Mucosa of descending colon (tissue), 3 donors: ENCODE results near the gene IGFBP4. TPM values are rescaled to one million over a fixed set of nuclear protein-coding genes. Genes with fewer than 3 reads are reported as not detected.

Experiments used
- ATAC-seq: fragments of 200-7000 bp; cut with Tn5 transposase; one replicate; pipeline ENCODE4 v1.9.1; 2020; ENCODE audit warnings: mild to moderate bottlenecking, moderate library complexity
- DNase-seq, 3 donors: peaks; one replicate each; pipeline ENCODE4 v3.0.0-alpha.2; 2020
- H3K36me3 ChIP-seq: fragments of 200-600 bp; one replicate; pipeline ENCODE4 v1.8.0; 2021; ENCODE audit warnings: low read depth, mild to moderate bottlenecking
- H3K4me1 ChIP-seq: fragments of 200-600 bp; one replicate; pipeline ENCODE4 v1.8.0; 2021; ENCODE audit warnings: low read depth, mild to moderate bottlenecking
- H3K4me3 ChIP-seq: fragments of 200-600 bp; one replicate; pipeline ENCODE4 v1.8.0; 2021; ENCODE audit warnings: mild to moderate bottlenecking
- H3K9me3 ChIP-seq: fragments of 200-600 bp; one replicate; pipeline ENCODE4 v1.8.0; 2021; ENCODE audit warnings: mild to moderate bottlenecking
- CTCF ChIP-seq: fragments of 200-600 bp; IDR thresholded peaks from one replicate; pipeline ENCODE4 v1.8.0; 2022; ENCODE audit warnings: antibody characterized with exemption, mild to moderate bottlenecking
- intact Hi-C, 2 donors: fragments of 100-400 bp; cut with DNase I in 1 of 2; cut with micrococcal nuclease in 1 of 2; formaldehyde crosslinking; loops; one replicate each; pipeline versions ENCODE4 v1.11.0 to v1.11.1; 2022; cut with DNase I, micrococcal nuclease
- total RNA-seq, 3 donors: library from RNA; stranded (reverse); fragmentation: NEBNext Ultra II Directional in 2 of 3; extraction: Animal tissue kit (Norgen Biotek cat#: 25700) in 2 of 3; gene quantifications; one replicate each; pipeline versions ENCODE4 v1.2.1 to v1.2.4, GENCODE V29; 2021 to 2023
- donor health status: DM: no; HTN: no; CAD: no; lungs with moderate emphysema.
- donor health status: DM: no; HTN: no; CAD: no.
- donor health status: DM: no; HTN: yes; CAD: no.

IGFBP4 gene
- total RNA-seq, 3 donors from 2014 or later = 215 to 459 (median 244) TPM

GRCh38 chr17:40500190-40500589 is 56.9 kb downstream of the IGFBP4 start:
- Histone ChIP-seq H3K4me3 (no peak overlapping the region), H3K4me1 (peaks cover 28% of the 10 kb centered on the region), H3K9me3 (no peaks in the 10 kb centered on the region), H3K36me3 (no peaks in the 10 kb centered on the region)
- intact Hi-C loops = no loop called here
- TF ChIP-seq CTCF = no peak
- ATAC-seq = no peak
- no peak for DNase-seq

GRCh38 chr17:40500709-40501108 is 57.5 kb downstream of the IGFBP4 start:
- ATAC-seq (no peak), DNase-seq (no peak)
- Histone ChIP-seq H3K4me3 (no peak overlapping the region), H3K36me3 (no peaks in the 10 kb centered on the region), H3K4me1 (peaks cover 28% of the 10 kb centered on the region), H3K9me3 (no peaks in the 10 kb centered on the region)
- TF ChIP-seq CTCF = no peak
- intact Hi-C loops = no loop called here

- H3K4me3 ChIP-seq = no peak within 1 kb of the TSS
- no peak for TF ChIP-seq CTCF
- intact Hi-C loops = no loop called here
- ATAC-seq (peak; percentile 86), DNase-seq (peak; percentile 88 to 90 (median 90))
- no peaks in the 10 kb centered on the region for H3K36me3 ChIP-seq
- H3K9me3 ChIP-seq = no peaks in the 10 kb centered on the region
- H3K4me1 ChIP-seq = peaks cover 28% of the 10 kb centered on the region
Observed at GRCh38 chr17:40501499-40501911, 58.3 kb downstream of the IGFBP4 start, which contains the start of gene TNS4. Gene TNS4, minus strand, starts transcription at chr17:40501623. Its CDS starts 5,198 bp downstream, at chr17:40496425.

GRCh38 chr17:40502716-40503115 is 59.5 kb downstream of the IGFBP4 start:
- DNase-seq = no peak
- no peak for TF ChIP-seq CTCF
- no peak for ATAC-seq

GRCh38 chr17:40503154-40503553 is 59.9 kb downstream of the IGFBP4 start:
- no peaks in the 10 kb centered on the region for H3K9me3 ChIP-seq
- no peak overlapping the region for H3K4me3 ChIP-seq
- H3K36me3 ChIP-seq = no peaks in the 10 kb centered on the region
- intact Hi-C loops = no loop called here
- ATAC-seq (no peak), DNase-seq (no peak)
- H3K4me1 ChIP-seq = peaks cover 28% of the 10 kb centered on the region
- TF ChIP-seq CTCF = no peak

More at GRCh38 chr17:40502716-40503115, 59.5 kb downstream of the IGFBP4 start:
- Histone ChIP-seq H3K4me3 (no peak overlapping the region), H3K4me1 (peaks cover 28% of the 10 kb centered on the region), H3K36me3 (no peaks in the 10 kb centered on the region), H3K9me3 (no peaks in the 10 kb centered on the region)
- intact Hi-C loops = no loop called here

- Histone ChIP-seq H3K4me3 (no peak overlapping the region), H3K4me1 (peaks cover 2% of the 10 kb centered on the region), H3K36me3 (no peaks in the 10 kb centered on the region), H3K9me3 (no peaks in the 10 kb centered on the region)
- no peak for TF ChIP-seq CTCF
- no peak for DNase-seq
- ATAC-seq = no peak
- intact Hi-C loops = no loop called here
Observed at GRCh38 chr17:40506786-40507185, 63.5 kb downstream of the IGFBP4 start.
